HG03442 (cell line): ENCODE measurements around the gene CARD8.

Source experiments
- ATAC-seq: cut with Tn5 transposase; IDR thresholded peaks from one replicate; pipeline ENCODE4 v1.9.1; 2021; ENCODE audit warnings: mild to moderate bottlenecking, moderate library complexity; ENCODE audit not compliant: unreplicated experiment

CARD8 gene

DNA sequence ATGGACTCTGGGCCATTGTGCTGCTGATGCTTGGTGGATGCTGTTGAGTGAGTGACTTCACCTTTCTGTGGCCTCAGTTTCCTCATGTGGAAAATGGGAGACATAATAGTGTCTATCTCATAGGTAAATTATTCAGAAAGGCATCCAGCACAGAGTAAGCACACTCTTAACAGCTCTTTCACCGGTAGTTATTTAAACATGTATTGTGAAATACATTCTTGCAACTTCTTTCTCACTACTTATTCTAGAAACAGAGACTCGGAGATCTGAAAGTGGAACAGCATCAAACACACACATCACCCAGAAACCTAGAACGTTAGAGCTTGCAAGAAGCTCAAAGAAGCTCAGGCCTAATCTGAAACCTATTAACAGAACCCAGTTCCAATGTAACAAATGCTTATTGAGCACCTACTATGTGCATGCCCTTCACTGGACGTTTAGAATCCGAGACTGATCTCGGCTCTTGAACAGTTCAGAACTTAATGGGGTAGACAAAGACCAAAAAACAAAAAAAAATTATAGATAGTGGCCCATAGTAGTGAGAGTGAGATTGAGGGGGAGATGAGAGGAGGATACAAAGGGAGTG lies 81.2 kb downstream of the CARD8 start:
- ATAC-seq, result no peak

DNA sequence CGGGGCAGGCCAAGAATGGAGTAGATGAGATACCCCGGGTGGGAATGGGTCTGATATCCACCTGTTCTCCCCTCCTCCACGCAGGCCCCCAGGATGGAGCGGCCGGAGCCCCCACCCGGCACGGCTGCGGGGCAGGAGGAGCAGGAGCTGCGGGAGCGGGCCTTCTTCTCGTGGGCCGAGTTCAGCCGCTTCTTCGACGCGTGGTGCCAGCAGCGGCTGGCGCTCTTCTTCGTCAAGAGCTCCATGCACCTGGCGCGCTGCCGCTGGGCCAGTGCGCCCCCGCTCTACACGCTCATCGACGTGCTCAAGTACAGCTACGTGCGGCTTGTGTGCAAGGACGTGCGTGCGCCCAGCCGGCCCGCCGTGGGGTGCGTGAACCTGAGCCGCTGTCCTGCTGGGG lies 84.0 kb downstream of the CARD8 start:
- ATAC-seq, result no peak

DNA sequence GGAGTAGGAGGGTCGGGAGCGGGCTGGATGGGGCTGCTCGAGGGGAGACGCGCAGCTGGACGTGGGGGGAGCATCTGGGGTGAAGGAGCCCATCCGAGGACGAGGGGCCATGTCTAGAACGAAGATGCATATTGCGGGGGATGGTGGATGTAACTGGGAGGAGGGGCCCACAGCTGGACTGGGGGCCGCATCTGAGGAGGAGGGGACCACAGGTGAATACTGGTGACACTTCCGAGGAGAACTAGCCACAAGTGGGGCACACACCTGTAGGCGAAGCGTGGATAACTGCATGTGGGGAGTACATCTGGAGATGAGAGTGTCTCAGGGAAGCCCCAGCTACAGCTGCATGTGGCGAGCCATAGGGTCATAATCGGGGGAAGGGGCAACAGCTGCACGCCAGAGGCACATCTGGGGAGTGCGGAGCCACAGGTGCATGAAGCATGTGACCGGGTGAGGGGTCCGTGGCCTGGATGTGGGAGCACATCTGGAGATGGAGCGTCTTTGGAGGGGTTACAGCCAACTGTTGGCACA lies 84.8 kb downstream of the CARD8 start:
- ATAC-seq, result no peak

DNA sequence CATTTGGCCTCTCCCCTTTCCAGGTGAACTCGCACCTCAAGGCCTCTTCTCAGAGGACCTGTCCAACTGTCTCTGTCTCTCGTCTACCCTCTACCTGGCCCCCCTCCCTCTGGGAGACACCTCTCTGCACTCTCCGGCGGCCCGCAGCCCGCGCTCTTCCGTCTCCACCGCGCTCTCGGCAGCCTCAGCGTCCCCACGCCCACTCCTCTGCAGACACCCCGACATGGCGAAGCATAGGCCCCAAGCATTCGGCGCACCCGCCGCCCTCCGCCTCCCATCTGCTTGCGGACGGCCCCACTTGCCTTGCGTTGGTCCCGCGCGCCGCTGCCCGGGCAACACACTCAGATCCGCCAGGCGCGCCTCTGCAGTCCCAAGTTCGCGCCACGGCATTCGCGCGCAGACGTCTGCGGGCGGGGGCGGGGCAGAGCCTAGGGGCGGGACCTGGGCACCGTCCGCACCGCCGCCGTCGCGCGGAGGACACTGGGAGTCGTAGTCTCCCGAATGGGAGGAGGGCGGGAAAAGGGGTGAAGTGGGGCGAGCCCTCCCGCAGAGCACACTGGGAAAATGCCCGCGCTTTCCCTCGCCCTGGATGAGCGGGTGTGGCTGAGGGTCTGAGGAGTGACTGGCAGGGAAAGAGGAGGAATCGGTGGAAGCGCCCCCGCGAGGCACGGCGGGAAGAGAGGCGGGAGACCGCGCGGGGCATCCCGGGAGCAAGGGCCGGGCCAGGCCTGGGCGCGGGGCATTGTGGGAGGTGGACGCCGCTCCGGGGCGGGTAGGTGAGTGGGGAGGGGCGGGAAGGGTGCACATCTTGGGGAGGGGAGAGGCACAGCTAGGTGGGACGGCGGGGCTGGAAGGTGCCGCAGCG lies 85.5 kb downstream of the CARD8 start, which contains the start of the genes LIG1 and ZSWIM9:
TSS of gene LIG1 (minus strand) at position 406 of the 865 bp plus-strand sequence. CDS start 4,778 bp downstream, outside the sequence.
TSS of gene ZSWIM9 (plus strand) at position 742 of the 865 bp plus-strand sequence. CDS start 1,123 bp downstream, outside the sequence.
- ATAC-seq, result peak; percentile 73

DNA sequence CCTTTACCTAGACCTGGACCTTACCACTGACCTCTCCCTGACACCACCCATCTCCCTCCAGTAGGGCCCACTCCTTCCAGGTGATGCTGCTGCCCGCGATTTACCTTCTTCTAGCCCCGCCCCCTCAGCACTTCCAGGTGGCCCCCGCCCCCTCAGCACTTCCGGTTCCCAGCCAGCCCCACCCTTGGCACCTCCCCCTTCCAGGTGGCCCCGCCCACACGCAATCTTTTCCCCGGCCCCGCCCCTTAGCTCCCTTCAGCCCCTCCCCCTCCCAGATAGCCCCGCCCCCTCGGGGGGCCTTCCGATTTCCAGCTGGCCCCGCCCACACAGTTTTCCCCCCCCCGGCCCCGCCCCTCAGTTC lies 86.2 kb downstream of the CARD8 start:
- ATAC-seq, result peak; percentile 22

DNA sequence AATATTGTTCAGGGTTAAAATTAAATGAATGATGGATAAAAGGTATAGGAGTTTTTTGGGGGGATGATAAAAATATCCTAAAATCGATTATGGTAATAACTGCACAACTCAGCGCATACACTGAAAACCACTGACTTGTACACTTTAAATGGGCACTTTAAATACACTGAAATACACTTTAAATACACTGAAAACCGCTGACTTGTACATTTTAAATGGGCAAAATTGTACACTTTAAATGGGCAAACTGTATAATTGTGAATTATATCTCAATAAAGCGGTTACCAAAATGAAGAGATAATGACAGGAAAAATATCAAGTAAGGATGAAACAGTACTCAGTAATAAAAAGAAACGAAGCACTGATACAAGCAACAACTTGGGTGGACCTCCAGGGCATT lies 87.0 kb downstream of the CARD8 start:
- ATAC-seq, result no peak

DNA sequence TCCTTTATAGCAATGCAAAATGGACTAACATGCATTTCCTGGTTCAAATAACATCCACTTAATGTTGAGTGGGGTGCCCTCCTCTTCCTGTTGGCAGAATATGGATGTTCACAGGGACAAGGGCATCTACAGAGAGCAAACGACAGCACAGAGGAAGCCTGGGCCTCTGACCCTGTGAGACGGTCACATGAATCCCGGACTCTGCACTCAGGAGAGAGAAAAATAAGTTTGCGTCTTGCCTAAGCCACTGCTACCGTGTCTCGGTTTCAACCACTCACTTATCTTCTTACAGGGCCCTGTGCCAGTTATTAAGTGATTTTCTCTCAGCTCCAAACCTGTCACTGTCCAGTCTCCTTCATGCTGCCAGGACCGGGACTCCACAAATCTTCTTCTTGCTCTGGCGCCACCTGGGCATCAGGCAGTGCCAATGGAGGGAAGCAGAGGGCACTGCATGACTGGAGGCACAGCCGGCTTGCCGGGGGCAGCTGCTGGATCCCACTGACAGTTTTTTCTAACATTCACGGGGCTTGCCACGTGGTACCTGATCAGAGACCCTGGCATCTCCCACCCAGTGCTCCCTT lies 97.4 kb downstream of the CARD8 start:
- no peak for ATAC-seq
